Liver (tissue), 9 donors: ENCODE data around the gene PCDHB15. TPM values are rescaled to one million over a fixed set of nuclear protein-coding genes. Genes with fewer than 3 reads are reported as not detected.
A peak's percentile ranks its signal among the peaks of the same experiment; 100 is the strongest.

Source experiments
- DNase-seq: peaks from one replicate; pipeline ENCODE4 v3.0.0-alpha.2; 2017; ENCODE audit warnings: low spot score
- H3K27ac ChIP-seq, 2 donors: one replicate each; pipeline ENCODE4 v1.7.0; 2013; ENCODE audit warnings: inconsistent platforms in 2 of 2, low read length in 2 of 2, control low read depth in 1 of 2, low read depth in 1 of 2, mild to moderate bottlenecking in 1 of 2
- H3K27me3 ChIP-seq, 4 donors: one replicate each; pipeline versions ENCODE4 v1.6.1 to v1.7.0; 2013; ENCODE audit warnings: low read length in 3 of 4, inconsistent platforms in 1 of 4, mild to moderate bottlenecking in 1 of 4, moderate library complexity in 1 of 4; ENCODE audit not compliant: control insufficient read depth in 4 of 4, insufficient read depth in 4 of 4
- H3K36me3 ChIP-seq, 4 donors: one replicate each; pipeline versions ENCODE4 v1.6.1 to v1.7.0; 2013; ENCODE audit warnings: low read length in 3 of 4, mild to moderate bottlenecking in 3 of 4, low read depth in 1 of 4, moderate library complexity in 1 of 4; ENCODE audit not compliant: control insufficient read depth in 4 of 4, insufficient read depth in 3 of 4
- H3K4me1 ChIP-seq, 4 donors: one replicate each; pipeline versions ENCODE4 v1.6.1 to v1.7.0; 2013; ENCODE audit warnings: low read length in 3 of 4, mild to moderate bottlenecking in 3 of 4, moderate library complexity in 1 of 4; ENCODE audit not compliant: control insufficient read depth in 4 of 4, insufficient read depth in 4 of 4
- H3K4me3 ChIP-seq, 3 donors: one replicate each; pipeline versions ENCODE4 v1.6.1 to v1.7.0; 2013; ENCODE audit warnings: low read length in 3 of 3, control low read depth in 1 of 3, low read depth in 1 of 3, mild to moderate bottlenecking in 1 of 3
- H3K9ac ChIP-seq, 2 donors: one replicate each; pipeline ENCODE4 v1.7.0; 2013; ENCODE audit warnings: low read length in 2 of 2, mild to moderate bottlenecking in 2 of 2, moderate library complexity in 2 of 2, control low read depth in 1 of 2, low read depth in 1 of 2
- H3K9me3 ChIP-seq, 4 donors: one replicate each; pipeline versions ENCODE4 v1.6.1 to v1.7.0; 2013; ENCODE audit warnings: low read length in 3 of 4; ENCODE audit not compliant: control insufficient read depth in 4 of 4
- EGR1 ChIP-seq, 2 donors: IDR thresholded peaks; 2 replicates each; pipeline ENCODE4 v1.6.1; 2016 to 2018; ENCODE audit warnings: antibody characterized with exemption in 2 of 2, low read depth in 2 of 2
- FOXA1 ChIP-seq: IDR thresholded peaks from 2 replicates; pipeline ENCODE4 v1.6.1; 2016; ENCODE audit warnings: antibody characterized with exemption
- FOXA2 ChIP-seq: IDR thresholded peaks from 2 replicates; pipeline ENCODE4 v1.6.1; 2016; ENCODE audit warnings: antibody characterized with exemption
- GABPA ChIP-seq, 2 donors: IDR thresholded peaks in 1 of 2; conservative IDR thresholded peaks in 1 of 2; 2 replicates each; pipeline ENCODE4 v1.6.1; 2016; ENCODE audit warnings: antibody characterized with exemption in 2 of 2, mild to moderate bottlenecking in 1 of 2, moderate library complexity in 1 of 2
- HNF4G ChIP-seq: IDR thresholded peaks from 2 replicates; pipeline ENCODE4 v1.6.1; 2016; ENCODE audit warnings: antibody characterized with exemption
- JUND ChIP-seq, 2 donors: IDR thresholded peaks; 2 replicates each; pipeline ENCODE4 v1.6.1; 2016; ENCODE audit warnings: antibody characterized with exemption in 2 of 2
- NR2F2 ChIP-seq: IDR thresholded peaks from 2 replicates; pipeline ENCODE4 v1.6.1; 2016; ENCODE audit warnings: antibody characterized with exemption
- RAD21 ChIP-seq, 2 donors: IDR thresholded peaks; 2 replicates each; pipeline ENCODE4 v1.6.1; 2016; ENCODE audit warnings: antibody characterized with exemption in 2 of 2, mild to moderate bottlenecking in 2 of 2
- RXRA ChIP-seq, 2 donors: IDR thresholded peaks; 2 replicates each; pipeline ENCODE4 v1.6.1; 2017 to 2018; ENCODE audit warnings: antibody characterized with exemption in 2 of 2, mild to moderate bottlenecking in 1 of 2
- SP1 ChIP-seq: IDR thresholded peaks from 2 replicates; pipeline ENCODE4 v1.6.1; 2018; ENCODE audit warnings: antibody characterized with exemption, mild to moderate bottlenecking
- TAF1 ChIP-seq: conservative IDR thresholded peaks from 2 replicates; pipeline ENCODE4 v1.6.1; 2016; ENCODE audit warnings: antibody characterized with exemption, mild to moderate bottlenecking
- YY1 ChIP-seq: IDR thresholded peaks from 2 replicates; pipeline ENCODE4 v1.6.1; 2016; ENCODE audit warnings: antibody characterized with exemption, mild to moderate bottlenecking
- WGBS: extraction: QIAGEN DNeasy Blood & Tissue Kit; methylation state at CpG from one replicate; pipeline ENCODE4 v1.1.7; 2013; 5-methylcytosine and 5-hydroxymethylcytosine counted together
- polyA plus RNA-seq, 2 donors: library from polyadenylated mRNA; stranded (reverse) in 1 of 2; unstranded in 1 of 2; fragments of 200-250 nt in 1 of 2; fragments of >200 nt in 1 of 2; fragmentation: Nextera tagmentation in 1 of 2; extraction: Ambion mirVana in 1 of 2; gene quantifications; one replicate each; pipeline versions ENCODE4 v1.2.1 to v1.2.3, GENCODE V29; 2013 to 2015
- total RNA-seq, 2 donors: library from RNA; depleted of rRNA; stranded (reverse); fragments of >200 nt; gene quantifications; one replicate each; pipeline ENCODE4 v1.2.3, GENCODE V29; 2014
- TF ChIP-seq, protein P1 (sequence below): IDR thresholded peaks from 2 replicates; pipeline ENCODE4 v1.6.1; 2016; ENCODE audit warnings: antibody characterized with exemption
- TF ChIP-seq, protein P2 (sequence below): IDR thresholded peaks from 2 replicates; pipeline ENCODE4 v1.6.1; 2016; ENCODE audit warnings: antibody characterized with exemption
- TF ChIP-seq, protein P3 (sequence below): IDR thresholded peaks from 2 replicates; pipeline ENCODE4 v1.6.1; 2016; ENCODE audit warnings: antibody characterized with exemption, mild to moderate bottlenecking
- TF ChIP-seq, protein P4 (sequence below): IDR thresholded peaks from 2 replicates; pipeline ENCODE4 v1.6.1; 2016; ENCODE audit warnings: antibody characterized with exemption
- TF ChIP-seq, protein P5 (sequence below): fragments of 150-350 bp; IDR thresholded peaks from 2 replicates; pipeline ENCODE4 v1.5.1; 2017; ENCODE audit warnings: improper control_type of control experiment, low read depth, low read length; ENCODE audit not compliant: missing input control
- donor health status: healthy.
- donor health status: healthy.
- donor health status: healthy.
- donor health status: healthy.
- donor health status: healthy.

PCDHB15 gene
- total and polyA plus RNA-seq, 4 donors = 0.21 to 0.59 (median 0.40) TPM

DNA sequence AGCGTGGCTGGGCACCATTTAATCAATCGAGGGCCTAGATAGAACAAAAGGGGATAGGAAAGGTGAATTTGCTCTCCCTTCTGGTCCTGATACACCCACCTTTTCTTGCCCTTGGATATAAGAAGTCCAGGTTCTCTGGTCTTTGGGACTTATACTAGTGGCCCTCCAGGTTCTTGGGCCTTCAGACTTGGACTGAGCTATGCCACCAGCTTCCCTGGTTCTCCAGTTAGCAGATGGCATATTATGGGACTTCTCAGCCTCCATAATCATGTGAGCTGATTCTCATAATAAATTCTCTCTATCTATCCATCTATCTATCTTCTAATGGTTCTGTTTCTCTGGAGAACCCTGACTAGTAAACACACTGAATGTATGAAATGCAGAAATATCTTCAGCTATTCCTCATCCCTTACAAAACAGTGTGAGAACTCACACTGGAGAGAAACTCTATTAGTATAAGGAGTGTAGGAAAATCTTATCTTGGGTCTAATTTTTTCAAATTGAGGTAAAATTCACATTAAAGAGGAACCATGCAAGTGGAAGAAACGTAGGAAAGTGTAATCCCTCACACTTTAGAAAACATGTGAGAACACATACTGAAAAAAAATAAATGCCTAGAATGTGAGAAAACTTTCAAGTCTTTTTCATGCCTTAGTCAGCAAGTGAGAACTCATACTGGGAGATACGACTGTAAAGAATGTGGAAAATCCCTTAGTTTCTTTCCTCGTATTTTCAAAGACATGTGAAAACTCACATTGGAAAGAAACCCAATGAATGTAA lies 15.5 kb downstream of the PCDHB15 start:
- peaks cover 34 to 90% (median 65%) of the 10 kb centered on the region in 4 donors for H3K9me3 ChIP-seq
- DNase-seq = no peak
- H3K27me3 ChIP-seq = no peaks in the 10 kb centered on the region
- H3K4me1 ChIP-seq = no peaks in the 10 kb centered on the region
- TF ChIP-seq, protein P1, sequence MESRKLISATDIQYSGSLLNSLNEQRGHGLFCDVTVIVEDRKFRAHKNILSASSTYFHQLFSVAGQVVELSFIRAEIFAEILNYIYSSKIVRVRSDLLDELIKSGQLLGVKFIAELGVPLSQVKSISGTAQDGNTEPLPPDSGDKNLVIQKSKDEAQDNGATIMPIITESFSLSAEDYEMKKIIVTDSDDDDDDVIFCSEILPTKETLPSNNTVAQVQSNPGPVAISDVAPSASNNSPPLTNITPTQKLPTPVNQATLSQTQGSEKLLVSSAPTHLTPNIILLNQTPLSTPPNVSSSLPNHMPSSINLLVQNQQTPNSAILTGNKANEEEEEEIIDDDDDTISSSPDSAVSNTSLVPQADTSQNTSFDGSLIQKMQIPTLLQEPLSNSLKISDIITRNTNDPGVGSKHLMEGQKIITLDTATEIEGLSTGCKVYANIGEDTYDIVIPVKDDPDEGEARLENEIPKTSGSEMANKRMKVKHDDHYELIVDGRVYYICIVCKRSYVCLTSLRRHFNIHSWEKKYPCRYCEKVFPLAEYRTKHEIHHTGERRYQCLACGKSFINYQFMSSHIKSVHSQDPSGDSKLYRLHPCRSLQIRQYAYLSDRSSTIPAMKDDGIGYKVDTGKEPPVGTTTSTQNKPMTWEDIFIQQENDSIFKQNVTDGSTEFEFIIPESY = no peak
- no peak for TF ChIP-seq YY1
- no peak for TF ChIP-seq SP1
- TF ChIP-seq, protein P2, sequence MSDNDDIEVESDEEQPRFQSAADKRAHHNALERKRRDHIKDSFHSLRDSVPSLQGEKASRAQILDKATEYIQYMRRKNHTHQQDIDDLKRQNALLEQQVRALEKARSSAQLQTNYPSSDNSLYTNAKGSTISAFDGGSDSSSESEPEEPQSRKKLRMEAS = no peak
- no peak for TF ChIP-seq HNF4G
- no peak for TF ChIP-seq NR2F2
- TF ChIP-seq TAF1 = no peak
- TF ChIP-seq, protein P3, sequence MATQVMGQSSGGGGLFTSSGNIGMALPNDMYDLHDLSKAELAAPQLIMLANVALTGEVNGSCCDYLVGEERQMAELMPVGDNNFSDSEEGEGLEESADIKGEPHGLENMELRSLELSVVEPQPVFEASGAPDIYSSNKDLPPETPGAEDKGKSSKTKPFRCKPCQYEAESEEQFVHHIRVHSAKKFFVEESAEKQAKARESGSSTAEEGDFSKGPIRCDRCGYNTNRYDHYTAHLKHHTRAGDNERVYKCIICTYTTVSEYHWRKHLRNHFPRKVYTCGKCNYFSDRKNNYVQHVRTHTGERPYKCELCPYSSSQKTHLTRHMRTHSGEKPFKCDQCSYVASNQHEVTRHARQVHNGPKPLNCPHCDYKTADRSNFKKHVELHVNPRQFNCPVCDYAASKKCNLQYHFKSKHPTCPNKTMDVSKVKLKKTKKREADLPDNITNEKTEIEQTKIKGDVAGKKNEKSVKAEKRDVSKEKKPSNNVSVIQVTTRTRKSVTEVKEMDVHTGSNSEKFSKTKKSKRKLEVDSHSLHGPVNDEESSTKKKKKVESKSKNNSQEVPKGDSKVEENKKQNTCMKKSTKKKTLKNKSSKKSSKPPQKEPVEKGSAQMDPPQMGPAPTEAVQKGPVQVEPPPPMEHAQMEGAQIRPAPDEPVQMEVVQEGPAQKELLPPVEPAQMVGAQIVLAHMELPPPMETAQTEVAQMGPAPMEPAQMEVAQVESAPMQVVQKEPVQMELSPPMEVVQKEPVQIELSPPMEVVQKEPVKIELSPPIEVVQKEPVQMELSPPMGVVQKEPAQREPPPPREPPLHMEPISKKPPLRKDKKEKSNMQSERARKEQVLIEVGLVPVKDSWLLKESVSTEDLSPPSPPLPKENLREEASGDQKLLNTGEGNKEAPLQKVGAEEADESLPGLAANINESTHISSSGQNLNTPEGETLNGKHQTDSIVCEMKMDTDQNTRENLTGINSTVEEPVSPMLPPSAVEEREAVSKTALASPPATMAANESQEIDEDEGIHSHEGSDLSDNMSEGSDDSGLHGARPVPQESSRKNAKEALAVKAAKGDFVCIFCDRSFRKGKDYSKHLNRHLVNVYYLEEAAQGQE = no peak
- no peak for TF ChIP-seq EGR1 (IDR thresholded peaks at IDR 0.05; ENCODE audit: low read depth in 2 of 2)
- WGBS = 60% methylated on average over 5 of the region's 5 CpGs
- peak overlapping the region in 2 of 3 donors; percentile 18 to 56 for H3K4me3 ChIP-seq
- H3K27ac ChIP-seq = no peak overlapping the region
- no peaks in the 10 kb centered on the region for H3K36me3 ChIP-seq
- H3K9ac ChIP-seq = no peak overlapping the region

DNA sequence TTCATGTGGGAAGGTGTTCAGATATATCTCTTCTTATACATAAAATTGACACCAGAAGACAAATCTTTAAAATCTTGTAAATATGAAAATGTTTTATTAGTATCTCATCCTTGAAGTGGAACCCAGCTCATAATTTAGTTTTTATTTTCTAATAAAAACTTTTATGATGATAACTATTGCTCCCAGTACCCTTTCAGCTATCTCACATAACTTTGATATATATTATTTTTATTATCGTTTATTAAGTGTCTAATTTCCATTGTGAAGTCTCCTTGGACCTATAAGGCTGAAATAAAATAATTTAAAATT lies 16.0 kb downstream of the PCDHB15 start:
- no peak for DNase-seq
- Histone ChIP-seq H3K4me3 (peak overlapping the region in 1 of 3 donors; percentile 18), H3K36me3 (peaks cover 0 to under 1% (median 0%) of the 10 kb centered on the region in 4 donors), H3K27me3 (no peaks in the 10 kb centered on the region), H3K9me3 (peaks cover 37 to 90% (median 65%) of the 10 kb centered on the region in 4 donors), H3K27ac (no peak overlapping the region), H3K9ac (no peak overlapping the region), H3K4me1 (no peaks in the 10 kb centered on the region)
- WGBS = 65% methylated on average over 1 of the region's 1 CpG
- TF ChIP-seq, protein P1 = no peak
- TF ChIP-seq JUND (IDR thresholded peaks at IDR 0.05) (no peak), NR2F2 (no peak), TAF1 (no peak), FOXA2 (no peak), GABPA (IDR thresholded peaks at IDR 0.05 in 1 of 2, conservative IDR thresholded peaks at IDR 0.05 in 1 of 2) (no peak), HNF4G (no peak), RAD21 (IDR thresholded peaks at IDR 0.05) (no peak), RXRA (IDR thresholded peaks at IDR 0.05) (no peak), EGR1 (IDR thresholded peaks at IDR 0.05; ENCODE audit: low read depth in 2 of 2) (no peak), FOXA1 (no peak), YY1 (no peak), SP1 (no peak)
- TF ChIP-seq, protein P3 = no peak
- TF ChIP-seq, protein P2 = no peak
- TF ChIP-seq, protein P4, sequence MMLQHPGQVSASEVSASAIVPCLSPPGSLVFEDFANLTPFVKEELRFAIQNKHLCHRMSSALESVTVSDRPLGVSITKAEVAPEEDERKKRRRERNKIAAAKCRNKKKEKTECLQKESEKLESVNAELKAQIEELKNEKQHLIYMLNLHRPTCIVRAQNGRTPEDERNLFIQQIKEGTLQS = no peak
- TF ChIP-seq, protein P5, sequence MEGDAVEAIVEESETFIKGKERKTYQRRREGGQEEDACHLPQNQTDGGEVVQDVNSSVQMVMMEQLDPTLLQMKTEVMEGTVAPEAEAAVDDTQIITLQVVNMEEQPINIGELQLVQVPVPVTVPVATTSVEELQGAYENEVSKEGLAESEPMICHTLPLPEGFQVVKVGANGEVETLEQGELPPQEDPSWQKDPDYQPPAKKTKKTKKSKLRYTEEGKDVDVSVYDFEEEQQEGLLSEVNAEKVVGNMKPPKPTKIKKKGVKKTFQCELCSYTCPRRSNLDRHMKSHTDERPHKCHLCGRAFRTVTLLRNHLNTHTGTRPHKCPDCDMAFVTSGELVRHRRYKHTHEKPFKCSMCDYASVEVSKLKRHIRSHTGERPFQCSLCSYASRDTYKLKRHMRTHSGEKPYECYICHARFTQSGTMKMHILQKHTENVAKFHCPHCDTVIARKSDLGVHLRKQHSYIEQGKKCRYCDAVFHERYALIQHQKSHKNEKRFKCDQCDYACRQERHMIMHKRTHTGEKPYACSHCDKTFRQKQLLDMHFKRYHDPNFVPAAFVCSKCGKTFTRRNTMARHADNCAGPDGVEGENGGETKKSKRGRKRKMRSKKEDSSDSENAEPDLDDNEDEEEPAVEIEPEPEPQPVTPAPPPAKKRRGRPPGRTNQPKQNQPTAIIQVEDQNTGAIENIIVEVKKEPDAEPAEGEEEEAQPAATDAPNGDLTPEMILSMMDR = no peak
